Measurements from ENCODE around the gene ANO7.

DNA sequence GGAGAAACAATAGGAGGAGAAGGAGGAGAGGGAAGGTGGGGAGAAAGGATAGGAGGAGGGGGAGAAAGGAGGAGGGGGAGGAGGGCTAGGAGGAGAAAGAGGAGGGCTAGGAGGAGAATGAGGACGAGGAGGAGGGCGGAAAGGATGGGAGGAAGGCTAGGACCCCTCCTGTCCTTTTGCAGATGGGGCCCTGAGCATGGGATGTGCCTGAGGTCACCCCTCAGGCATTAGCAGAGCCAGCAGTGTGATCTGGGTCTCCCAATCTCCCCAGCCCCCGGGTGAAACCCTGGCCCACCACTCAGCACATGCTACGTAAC, 601 bp upstream of the ANO7 start:
- TF ChIP-seq, protein P1, sequence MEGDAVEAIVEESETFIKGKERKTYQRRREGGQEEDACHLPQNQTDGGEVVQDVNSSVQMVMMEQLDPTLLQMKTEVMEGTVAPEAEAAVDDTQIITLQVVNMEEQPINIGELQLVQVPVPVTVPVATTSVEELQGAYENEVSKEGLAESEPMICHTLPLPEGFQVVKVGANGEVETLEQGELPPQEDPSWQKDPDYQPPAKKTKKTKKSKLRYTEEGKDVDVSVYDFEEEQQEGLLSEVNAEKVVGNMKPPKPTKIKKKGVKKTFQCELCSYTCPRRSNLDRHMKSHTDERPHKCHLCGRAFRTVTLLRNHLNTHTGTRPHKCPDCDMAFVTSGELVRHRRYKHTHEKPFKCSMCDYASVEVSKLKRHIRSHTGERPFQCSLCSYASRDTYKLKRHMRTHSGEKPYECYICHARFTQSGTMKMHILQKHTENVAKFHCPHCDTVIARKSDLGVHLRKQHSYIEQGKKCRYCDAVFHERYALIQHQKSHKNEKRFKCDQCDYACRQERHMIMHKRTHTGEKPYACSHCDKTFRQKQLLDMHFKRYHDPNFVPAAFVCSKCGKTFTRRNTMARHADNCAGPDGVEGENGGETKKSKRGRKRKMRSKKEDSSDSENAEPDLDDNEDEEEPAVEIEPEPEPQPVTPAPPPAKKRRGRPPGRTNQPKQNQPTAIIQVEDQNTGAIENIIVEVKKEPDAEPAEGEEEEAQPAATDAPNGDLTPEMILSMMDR (IDR thresholded peaks at IDR 0.05) = no peak
- TF ChIP-seq POLR2A (IDR thresholded peaks at IDR 0.05; ENCODE audit: low read depth) = no peak

Measured in esophagus muscularis mucosa (tissue), 3 donors.